Measurements from ENCODE around the gene ASRGL1. TPM values are rescaled to one million over a fixed set of nuclear protein-coding genes. Genes with fewer than 3 reads are reported as not detected.
"Not testable (repeated sequence)": the region's sequence is repeated elsewhere in the genome, so short reads cannot be mapped to it uniquely, and the experiment has no call there.

Gene ASRGL1
- total and polyA plus RNA-seq, 2 experiments from 2014 or later = 9.5 to 18.6 TPM

- Histone ChIP-seq H3K36me3 (replicated peaks; ENCODE audit: insufficient read depth, low read depth) (no peaks in the 10 kb centered on the region), H3K27ac (no peak overlapping the region), H3K4me1 (ENCODE audit: insufficient read depth) (no peaks in the 10 kb centered on the region), H3K27me3 (peaks cover 7% of the 10 kb centered on the region), H3K4me3 (no peak overlapping the region), H3K4me2 (no peak overlapping the region), H3K79me2 (no peaks in the 10 kb centered on the region), H3K9me3 (ENCODE audit: low read depth) (no peaks in the 10 kb centered on the region), H3K9me2 (replicated peaks; ENCODE audit: insufficient read depth) (no peaks in the 10 kb centered on the region), H4K20me1 (ENCODE audit: insufficient read depth, poor library complexity, severe bottlenecking) (no peaks in the 10 kb centered on the region), H2AFZ (no peak overlapping the region)
- no peak for DNase-seq (ENCODE audit: low spot score)
- WGBS (ENCODE audit: low lambda C conversion rate, missing lambda C conversion rate) = 90% methylated on average over 5 of the region's 5 CpGs
- TF ChIP-seq EZH2 (IDR thresholded peaks at IDR 0.05; ENCODE audit: borderline replicate concordance) = no peak
- TF ChIP-seq CTCF (IDR thresholded peaks at IDR 0.05; ENCODE audit: poor library complexity) = no peak
- no peak for TF ChIP-seq EZH2phosphoT487 (IDR thresholded peaks at IDR 0.05; ENCODE audit: low read depth, severe bottlenecking, unreplicated experiment)
Measured at GRCh38 chr11:62333768-62334167, 3.5 kb upstream of the ASRGL1 start.

GRCh38 chr11:62336949-62337302 lies 322 bp upstream of the ASRGL1 start:
- WGBS (ENCODE audit: low lambda C conversion rate, missing lambda C conversion rate) = 79% methylated on average over 19 of the region's 19 CpGs
- not testable (repeated sequence) for H3K27ac ChIP-seq
- H3K4me2 ChIP-seq = peak overlapping the region; percentile 96

GRCh38 chr11:62338218-62338617 lies 970 bp downstream of the ASRGL1 start:
- no peaks in the 10 kb centered on the region for H3K4me1 ChIP-seq (ENCODE audit: insufficient read depth)
- H3K36me3 ChIP-seq (replicated peaks; ENCODE audit: insufficient read depth, low read depth) = no peaks in the 10 kb centered on the region
- H3K27me3 ChIP-seq = peaks cover 7% of the 10 kb centered on the region
- H4K20me1 ChIP-seq (ENCODE audit: insufficient read depth, poor library complexity, severe bottlenecking) = no peaks in the 10 kb centered on the region
- no peaks in the 10 kb centered on the region for H3K9me2 ChIP-seq (replicated peaks; ENCODE audit: insufficient read depth)
- peak overlapping the region; percentile 34 for H3K4me3 ChIP-seq
- H3K4me2 ChIP-seq = peak overlapping the region; percentile 96
- H3K9me3 ChIP-seq (ENCODE audit: low read depth) = no peaks in the 10 kb centered on the region
- H2AFZ ChIP-seq = peak overlapping the region; percentile 81
- no peak for DNase-seq (ENCODE audit: low spot score)
- no peak for TF ChIP-seq CTCF (IDR thresholded peaks at IDR 0.05; ENCODE audit: poor library complexity)
- no peak overlapping the region for H3K27ac ChIP-seq
- H3K79me2 ChIP-seq = no peaks in the 10 kb centered on the region
- WGBS (ENCODE audit: low lambda C conversion rate, missing lambda C conversion rate) = 48% methylated on average over 1 of the region's 1 CpG

More at GRCh38 chr11:62336949-62337302, 322 bp upstream of the ASRGL1 start:
- H3K27me3 ChIP-seq; DNase-seq (ENCODE audit: low spot score); H3K4me1 ChIP-seq (ENCODE audit: insufficient read depth); H3K9me3 ChIP-seq (ENCODE audit: low read depth); H4K20me1 ChIP-seq (ENCODE audit: insufficient read depth, poor library complexity, severe bottlenecking); H3K9me2 ChIP-seq (replicated peaks; ENCODE audit: insufficient read depth); H3K36me3 ChIP-seq (replicated peaks; ENCODE audit: insufficient read depth, low read depth); H3K79me2 ChIP-seq: not testable (repeated sequence)
- Histone ChIP-seq H3K4me3 (peak overlapping the region; percentile 34), H2AFZ (peak overlapping the region; percentile 81)

GRCh38 chr11:62340269-62340901 lies 3.1 kb downstream of the ASRGL1 start:
- no peaks in the 10 kb centered on the region for H3K36me3 ChIP-seq (replicated peaks; ENCODE audit: insufficient read depth, low read depth)
- peak; percentile 59 for DNase-seq (ENCODE audit: low spot score)
- H3K27ac ChIP-seq = no peak overlapping the region
- no peak overlapping the region for H2AFZ ChIP-seq
- no peak for TF ChIP-seq EZH2phosphoT487 (IDR thresholded peaks at IDR 0.05; ENCODE audit: low read depth, severe bottlenecking, unreplicated experiment)
- no peak for TF ChIP-seq EZH2 (IDR thresholded peaks at IDR 0.05; ENCODE audit: borderline replicate concordance)
- peak; percentile 60 for TF ChIP-seq CTCF (IDR thresholded peaks at IDR 0.05; ENCODE audit: poor library complexity)
- H3K79me2 ChIP-seq = no peaks in the 10 kb centered on the region
- H3K9me3 ChIP-seq (ENCODE audit: low read depth) = no peaks in the 10 kb centered on the region
- no peaks in the 10 kb centered on the region for H3K27me3 ChIP-seq
- H3K9me2 ChIP-seq (replicated peaks; ENCODE audit: insufficient read depth) = no peaks in the 10 kb centered on the region
- H3K4me1 ChIP-seq (ENCODE audit: insufficient read depth) = no peaks in the 10 kb centered on the region
- no peaks in the 10 kb centered on the region for H4K20me1 ChIP-seq (ENCODE audit: insufficient read depth, poor library complexity, severe bottlenecking)
- no peak overlapping the region for H3K4me3 ChIP-seq
- H3K4me2 ChIP-seq = no peak overlapping the region
- 69% methylated on average over 6 of the region's 6 CpGs for WGBS (ENCODE audit: low lambda C conversion rate, missing lambda C conversion rate)
